Activated gamma-delta T cell treated with Interleukin-2 at 50 U/mL for 16 hours (primary cell): ENCODE data around the gene MED22.
"Not testable (repeated sequence)": the region's sequence is repeated elsewhere in the genome, so short reads cannot be mapped to it uniquely, and the experiment has no call there.

Experiments used
- DNase-seq: peaks from one replicate; pipeline ENCODE4 v3.0.0-alpha.2; 2020

The MED22 gene

DNA sequence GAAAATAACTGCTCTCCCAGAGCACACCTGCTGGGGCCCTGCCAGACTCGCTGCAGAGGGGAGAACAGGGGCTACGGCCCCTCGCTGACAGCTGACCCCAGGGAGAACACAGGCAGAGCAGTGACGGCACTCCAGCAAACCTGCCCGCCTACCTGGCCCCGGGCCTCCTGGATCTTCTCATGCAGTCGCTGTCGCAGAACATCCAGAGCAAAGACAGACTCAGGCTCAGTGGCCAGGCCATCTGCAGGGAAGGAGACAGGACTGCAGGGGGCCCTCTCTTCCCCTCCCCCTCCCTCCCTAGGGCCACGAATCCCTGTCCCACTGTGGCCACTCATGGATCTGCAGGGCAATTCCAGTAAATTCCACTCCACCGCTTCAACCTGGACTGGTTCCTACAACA, 14.4 kb downstream of the MED22 start:
- DNase-seq: no peak

DNA sequence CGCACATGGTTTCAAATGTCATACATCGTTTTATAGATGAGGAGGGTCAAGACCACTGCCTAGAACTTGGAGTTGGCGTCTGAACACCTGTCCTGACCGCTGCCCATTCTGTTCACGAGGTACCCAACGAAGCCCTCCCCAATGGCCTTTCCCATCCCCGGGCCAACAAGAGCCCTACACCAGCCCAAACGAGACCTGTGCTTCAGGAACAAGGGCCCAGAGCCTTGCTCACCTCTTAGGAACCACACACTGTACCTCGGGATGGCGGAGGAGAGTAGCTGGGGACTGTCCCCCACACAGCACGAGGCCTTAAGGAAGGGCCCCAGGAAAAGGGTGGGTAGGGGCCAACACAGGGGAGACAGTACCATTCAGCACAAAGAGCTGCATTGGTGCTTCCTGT, 14.9 kb downstream of the MED22 start:
- DNase-seq: no peak

DNA sequence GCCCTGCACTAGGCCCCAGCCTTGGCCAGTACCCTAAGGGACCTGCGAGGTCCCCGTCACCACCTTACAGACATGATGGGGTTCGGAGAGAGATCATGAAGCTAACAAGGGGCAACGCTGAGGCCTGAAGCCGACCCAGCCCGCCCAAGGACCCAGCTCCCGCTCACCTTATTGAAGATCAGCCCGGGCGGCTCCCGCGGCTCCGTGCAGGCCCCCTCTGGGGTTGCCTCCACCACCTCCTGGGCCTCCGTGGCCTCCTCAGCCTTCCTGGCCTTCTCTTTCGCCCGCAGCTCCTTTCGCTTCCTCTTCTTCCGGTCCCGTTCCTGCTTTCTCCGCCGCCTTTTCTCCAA, 15.6 kb downstream of the MED22 start:
- no peak for DNase-seq

DNA sequence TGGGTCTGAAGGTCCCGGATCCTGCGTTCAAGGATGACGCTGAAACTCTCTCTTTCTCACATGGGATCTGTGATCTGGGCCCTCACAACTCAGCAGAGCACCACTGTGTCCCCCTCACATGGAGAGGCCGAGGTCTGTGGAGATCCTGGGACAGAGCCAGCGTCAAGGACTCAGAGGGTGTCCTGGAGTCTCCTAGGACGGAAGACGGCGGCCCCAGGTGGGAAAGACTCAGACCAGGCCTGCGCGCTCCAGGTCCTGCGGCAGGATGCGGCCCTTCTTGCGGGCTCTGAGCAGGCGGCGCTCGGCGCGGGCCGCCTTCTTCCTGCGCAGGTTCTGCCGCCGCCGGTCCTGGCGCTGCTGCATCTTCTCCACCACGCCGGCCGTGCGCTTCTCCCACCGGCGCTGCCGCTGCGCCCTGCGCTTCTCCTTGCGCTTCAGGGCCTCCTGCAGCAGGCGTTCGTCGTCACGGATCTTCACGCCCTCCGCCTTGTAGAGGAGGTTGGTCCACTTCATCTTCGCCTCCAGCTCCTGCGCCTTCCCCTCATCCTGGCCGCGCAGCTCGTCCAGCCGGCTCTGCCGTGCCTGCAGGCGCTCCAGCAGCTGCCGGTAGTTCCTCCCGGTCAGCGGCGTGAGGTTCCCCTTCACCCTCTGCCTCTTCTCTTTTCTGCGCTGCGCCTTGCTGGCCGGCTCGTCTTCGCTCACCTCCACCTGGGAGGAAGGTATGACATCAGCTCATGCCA, 16.1 kb downstream of the MED22 start:
- no peak for DNase-seq

DNA sequence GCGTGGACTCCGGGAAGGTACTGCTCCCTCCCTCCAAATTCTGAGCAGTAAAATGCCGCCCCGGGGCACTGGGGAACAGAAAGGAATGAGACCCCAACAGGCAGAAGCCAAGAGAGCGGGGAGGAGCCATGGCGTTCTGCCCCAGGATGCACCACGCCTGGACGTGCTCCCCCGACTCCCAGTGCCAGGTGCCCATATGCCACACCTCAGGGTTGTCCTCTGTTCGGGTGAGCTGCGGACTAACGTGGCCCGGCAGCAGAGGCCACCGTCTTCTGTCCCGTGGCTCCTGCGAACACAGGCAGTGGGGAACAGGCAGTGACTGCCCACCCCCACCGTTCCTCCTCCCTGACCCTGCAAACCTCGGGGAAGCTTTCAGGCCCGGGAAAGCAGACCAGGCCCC, 16.7 kb downstream of the MED22 start:
- DNase-seq: no peak

DNA sequence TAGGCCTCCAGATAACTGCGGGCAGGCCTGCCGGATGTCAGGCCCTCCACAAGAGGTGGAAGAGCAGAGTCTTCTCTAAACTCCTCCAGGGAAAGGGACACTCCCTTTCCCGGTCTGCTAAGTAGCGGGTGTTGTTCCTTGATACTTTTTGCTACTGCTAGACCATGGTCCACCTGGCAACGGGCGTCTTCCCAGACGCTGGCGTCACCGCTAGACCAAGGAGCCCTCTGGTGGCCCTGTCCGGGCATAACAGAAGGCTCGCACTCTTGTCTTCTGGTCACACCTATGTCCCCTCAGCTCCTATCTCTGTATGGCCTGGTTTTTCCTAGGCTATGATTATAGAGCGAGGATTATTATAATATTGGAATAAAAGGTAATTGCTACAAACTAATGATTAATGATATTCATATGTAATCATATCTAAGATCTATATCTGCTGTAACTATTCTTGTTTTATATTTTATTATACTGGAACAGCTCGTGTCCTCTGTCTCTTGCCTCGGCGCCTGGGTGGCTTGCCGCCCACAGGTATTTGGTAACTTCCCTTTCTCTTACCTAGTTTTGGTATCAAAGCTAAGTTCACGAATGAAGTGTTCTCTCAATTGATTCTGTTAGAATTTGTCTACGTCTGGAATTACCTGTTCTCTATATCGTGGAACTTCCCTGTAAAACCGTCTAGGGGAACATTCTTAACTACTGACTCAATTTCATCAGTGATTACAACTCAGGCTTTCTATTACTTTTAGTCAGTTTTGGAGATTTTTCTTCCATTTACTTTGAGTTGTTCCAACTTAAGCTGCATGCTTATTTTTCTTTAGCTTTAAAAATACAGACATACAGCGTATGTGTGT, 18.4 kb downstream of the MED22 start:
- DNase-seq: not testable (repeated sequence)

DNA sequence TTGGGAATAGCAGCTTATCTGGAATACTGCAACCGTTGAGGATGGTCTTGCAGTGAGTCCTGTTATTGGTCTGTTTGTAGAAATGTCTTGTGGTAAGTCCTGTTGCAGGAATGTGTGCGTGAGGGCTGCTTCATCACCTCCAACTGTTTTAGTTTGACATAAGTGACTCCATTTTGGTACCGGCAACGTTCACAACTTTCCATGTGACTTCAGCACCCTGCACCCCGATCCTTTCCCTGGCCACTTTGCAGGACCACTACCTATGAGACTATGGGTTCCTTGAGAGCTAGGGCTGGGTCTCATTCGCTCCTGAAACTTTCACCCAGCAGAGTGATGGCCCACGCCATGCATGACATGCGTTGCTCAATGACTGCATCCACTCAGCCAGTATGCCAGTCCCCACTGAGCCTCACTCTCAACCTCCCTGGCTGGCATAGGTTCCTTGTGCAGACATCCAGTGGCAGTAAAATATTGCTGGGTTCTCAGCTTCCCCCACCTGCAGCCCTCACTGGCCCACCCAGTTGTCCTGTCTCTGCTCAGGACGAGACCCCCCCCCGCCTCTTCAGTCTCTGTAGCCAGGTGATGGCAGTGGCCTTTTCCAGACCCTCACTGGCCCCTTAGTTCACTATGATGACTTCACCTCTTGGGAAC, 20.0 kb downstream of the MED22 start:
- no peak for DNase-seq

DNA sequence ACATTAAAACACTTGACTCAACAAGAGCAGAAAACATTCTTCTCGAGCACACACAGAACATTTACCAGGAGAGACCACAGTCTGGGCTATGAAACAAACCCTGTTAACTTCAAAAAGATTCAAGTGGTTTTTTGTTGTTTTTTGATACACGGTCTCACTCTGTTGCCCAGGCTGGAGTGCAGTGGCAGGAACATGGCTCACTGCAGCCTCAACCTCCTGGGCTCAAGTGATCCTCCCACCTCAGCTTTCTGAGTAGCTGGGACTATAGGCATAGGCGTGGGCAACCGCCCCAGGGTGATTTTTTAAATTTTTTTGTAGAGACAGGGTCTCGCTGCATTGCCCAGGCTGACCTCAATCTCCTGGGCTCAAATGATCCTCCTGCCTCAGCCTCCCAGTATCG, 20.9 kb downstream of the MED22 start:
- DNase-seq: not testable (repeated sequence)

DNA sequence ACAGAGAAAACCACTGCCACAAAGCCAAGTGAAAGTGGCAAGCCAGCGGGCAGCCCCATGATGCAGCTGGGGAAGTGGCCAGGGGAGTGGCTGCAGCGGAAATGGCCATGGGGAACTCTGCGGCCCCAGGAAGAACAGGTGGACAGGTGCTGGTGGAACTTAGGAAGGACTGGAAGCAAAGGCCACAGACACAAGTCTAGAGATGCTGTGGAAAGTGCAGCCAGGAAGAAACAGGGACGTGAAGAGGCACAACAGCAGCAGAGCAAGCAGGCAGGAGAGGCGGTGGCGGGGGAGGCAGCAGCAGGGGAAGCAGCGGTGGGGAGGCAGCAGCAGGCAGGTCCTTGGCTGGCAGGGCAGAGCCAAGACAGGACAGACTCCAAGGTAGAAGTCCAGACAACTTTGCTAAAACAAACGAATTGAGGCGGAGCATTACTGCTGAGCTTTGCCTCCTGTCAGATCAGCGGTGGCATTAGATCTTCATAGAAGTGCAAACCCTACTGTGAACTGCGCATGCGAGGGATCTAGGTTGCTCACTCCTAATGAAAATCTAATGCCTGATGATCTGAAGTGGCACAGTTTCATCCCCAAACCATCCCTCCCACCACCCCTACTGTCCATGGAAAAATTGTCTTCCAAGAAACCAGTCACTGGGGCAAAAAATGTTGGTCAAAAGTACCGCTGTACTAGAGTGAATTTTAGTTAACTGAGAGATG, 23.8 kb downstream of the MED22 start:
- DNase-seq: no peak

DNA sequence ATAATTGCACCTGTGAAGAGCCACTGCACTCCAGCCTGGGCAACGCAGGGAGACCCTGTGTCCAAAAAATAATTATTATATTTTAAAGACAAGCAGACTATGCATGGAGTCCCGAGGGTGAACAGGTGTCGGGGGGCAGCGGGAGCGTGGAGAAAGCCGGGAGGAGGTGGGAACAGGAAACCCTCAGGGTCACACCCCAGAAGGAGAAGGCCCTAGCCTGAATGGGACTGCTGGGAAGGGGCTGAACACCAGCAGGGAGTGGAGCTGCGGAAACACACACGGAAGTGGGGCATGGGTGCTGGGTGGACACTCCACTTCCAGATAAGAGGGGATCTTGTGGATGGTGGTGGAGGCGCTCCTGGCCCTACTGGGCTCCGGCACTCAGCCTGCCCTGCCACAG, 24.7 kb downstream of the MED22 start:
- DNase-seq: no peak

DNA sequence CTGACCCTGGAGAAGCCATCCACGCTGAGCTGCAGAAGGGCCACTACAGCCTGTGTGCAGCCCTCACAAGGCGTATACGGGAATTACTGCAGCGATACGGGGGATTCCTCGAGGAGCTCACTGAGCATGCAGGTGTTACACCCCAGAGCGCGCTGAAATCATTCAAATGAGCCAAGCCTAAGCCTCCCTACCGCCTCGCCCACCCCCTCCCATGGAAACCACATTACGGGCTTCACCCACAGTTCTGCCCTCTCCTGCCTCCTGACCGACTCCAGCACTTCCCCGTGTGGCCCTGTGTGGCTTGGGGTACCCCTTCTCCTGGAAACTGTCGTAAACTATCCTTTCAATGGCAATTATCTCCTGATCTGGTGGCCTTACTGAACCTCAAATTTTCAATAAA, 25.2 kb downstream of the MED22 start:
- no peak for DNase-seq

DNA sequence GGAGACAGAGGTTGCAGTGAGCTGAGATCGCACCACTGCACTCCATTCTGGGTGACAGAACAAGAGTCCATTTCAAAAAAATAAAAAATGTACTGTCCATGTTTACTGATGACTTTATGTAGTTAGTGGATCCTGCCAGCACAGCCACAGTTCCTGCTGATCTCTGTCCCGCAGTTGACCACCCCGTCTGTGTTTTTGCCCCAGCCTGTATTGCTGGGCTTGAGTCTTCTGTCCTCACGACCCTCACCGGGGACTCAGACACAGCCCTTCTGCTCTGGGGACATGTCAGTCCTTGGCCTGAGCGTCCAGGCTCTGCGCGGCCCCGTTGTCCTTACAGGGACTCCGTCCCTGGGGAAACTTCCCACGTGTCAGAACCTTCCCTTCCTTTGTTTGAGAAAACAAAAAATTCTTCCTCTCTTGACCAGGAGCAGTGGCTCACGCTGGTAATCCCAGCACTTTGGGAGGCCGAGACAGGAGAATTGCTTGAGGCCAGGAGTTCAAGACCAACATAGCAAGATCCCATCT, 26.5 kb downstream of the MED22 start:
- DNase-seq: no peak

DNA sequence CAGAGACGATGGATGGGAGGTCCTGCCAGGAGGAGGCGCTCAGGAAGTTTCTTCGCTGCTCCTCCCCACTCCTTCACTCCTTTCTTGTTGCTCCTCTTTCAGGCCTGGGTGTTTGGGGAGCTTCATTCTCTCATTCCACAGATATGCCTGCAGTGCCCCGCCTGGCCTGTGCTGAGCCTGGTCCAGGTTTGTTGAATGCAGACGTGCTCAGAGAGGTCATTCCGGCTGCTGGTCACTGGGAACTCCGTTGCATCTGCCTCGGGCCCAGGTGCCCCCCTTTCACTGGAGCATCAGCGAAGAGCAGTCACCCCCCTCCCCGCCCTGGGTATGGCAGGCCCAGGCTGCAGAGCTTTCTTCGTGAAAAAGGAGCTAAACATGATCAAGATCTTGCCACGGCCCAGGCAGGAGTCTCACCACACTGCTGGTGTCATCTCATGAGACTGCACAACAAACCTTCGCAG, 27.5 kb downstream of the MED22 start:
- DNase-seq: no peak

DNA sequence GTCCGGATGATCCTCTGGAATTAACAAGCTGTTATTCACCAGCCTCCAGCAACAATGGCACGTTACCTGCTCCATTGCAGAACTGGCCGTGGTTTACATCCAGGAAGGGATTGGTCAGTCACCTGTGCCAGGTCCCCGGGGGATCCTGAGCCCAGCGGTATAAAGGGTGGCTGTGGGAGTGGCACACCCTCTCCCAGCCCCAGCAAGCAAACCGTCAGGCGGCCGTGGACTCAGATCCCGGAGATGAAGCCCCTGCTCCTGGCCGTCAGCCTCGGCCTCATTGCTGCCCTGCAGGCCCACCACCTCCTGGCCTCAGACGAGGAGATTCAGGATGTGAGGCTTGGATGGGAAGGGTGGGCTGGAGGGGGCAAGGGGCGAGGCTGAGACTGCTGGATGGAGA, 30.4 kb downstream of the MED22 start:
- DNase-seq: not testable (repeated sequence)

DNA sequence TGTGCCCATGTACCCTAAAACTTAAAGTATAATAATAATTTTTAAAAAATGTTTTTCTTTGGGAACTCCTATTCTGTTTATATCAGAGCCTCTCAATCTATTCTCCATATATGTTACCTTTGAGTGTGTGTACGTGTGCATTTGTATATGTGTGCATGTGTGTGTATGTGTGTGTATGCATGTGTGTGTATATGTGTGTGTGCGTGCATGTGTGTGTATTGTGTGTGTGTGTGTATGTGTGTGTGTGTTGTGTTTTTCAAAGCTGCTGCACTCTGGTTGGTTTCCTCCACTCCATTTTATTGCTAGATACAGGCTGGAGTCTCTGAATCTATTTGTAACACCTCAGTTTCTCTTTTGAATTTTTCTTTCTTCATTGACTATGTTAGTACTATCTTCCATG, 31.9 kb downstream of the MED22 start:
- DNase-seq: no peak

DNA sequence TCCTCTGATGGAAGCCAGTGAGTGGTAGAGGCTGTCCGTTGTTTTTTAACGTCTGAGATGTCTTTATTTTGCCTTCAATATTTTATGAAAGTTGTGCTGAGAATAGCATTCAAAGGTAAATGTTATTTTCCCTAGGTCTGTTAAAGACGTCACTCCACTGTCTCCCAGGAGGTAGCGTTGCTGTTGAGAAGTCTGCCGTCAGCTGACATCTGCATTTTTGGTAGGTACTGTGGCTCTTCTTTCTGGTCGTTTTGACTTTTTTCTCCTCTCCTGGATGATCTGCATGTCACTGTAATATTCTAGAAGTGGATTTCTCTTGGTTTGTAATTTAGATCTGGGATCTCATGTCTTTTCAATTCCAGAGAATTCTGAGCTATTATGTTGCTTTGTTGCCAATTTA, 38.3 kb downstream of the MED22 start:
- no peak for DNase-seq

DNA sequence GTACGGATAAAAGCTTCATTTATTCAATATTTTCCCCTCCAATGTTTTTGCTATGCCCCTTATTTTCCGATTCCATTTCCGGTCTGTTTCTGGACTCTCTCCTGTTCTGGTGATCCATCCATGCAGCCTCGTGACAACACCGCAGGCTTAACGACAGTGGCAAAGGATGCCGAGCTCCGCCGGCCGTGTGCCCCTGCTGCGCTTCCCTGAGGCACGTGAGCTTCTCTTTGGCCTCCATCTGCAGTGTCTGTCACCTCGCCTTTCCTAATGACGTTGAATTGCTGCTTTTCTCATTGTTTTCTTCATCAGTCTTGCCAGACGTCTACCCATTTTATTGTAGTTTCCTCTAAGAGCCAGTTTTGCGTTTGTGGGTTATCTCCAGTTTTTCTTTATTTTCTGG, 40.6 kb downstream of the MED22 start:
- no peak for DNase-seq

DNA sequence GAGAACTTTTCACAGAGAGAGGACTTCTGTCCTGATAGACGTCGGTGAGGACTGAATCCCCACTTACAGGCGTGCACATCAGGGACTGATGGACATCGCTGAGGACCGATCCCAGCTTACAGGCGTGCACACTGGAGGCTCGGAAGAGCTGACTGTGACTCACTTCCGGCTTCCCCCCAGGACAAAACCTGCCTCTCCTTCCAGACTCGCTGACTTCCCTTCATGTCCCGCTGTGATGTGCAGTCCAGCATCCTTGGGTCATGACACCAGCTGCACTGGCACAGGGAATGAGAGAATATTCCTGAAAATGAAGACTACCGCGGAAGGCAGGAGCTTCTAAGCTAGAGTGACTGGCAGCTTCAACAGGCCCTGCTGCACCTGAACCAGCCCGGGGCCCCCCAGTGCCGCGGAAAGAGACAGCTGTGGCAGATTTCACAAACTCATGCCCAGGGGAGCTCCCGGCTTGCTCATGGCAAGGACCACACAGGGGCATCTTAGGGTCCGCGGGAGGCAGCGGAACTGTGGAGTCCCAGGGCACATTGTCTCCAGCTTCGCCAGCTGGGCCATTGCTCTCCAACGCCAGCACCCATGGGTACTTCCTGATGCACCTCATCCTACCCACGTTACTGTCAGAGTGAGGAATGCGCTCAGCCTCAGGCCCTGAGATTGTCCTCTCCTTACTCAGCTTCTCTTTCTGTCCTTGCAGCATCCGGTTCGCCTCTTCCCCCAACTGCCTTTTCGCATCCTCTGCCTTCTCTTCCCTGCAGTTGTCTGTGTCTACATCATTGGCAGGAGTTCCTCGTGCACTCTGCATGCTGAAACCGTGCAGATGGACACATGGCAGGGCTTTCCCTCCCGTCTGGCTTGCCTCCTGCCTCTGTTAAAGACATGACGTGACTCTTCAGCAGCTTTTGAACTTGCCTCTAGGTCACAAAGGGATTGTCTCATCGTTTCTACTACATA, 41.4 kb downstream of the MED22 start:
- DNase-seq: no peak

DNA sequence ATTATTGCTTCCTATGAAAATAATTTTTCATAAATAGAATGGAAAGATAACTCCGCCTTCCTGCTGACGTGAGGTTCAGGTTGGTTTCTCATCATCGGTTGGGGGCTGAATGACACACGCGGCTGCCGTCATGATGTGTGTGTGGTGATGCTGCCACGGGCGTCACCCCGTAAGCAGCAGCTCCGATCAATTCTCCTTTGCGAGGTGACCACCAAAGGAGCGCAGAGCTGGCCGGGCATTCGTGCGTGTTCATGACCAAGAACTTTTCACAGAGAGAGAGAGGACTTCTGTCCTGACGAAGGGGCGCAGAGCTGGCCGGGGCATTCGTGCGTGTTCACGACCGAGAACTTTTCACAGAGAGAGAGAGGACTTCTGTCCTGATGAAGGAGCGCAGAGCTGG, 42.2 kb downstream of the MED22 start:
- DNase-seq: no peak

DNA sequence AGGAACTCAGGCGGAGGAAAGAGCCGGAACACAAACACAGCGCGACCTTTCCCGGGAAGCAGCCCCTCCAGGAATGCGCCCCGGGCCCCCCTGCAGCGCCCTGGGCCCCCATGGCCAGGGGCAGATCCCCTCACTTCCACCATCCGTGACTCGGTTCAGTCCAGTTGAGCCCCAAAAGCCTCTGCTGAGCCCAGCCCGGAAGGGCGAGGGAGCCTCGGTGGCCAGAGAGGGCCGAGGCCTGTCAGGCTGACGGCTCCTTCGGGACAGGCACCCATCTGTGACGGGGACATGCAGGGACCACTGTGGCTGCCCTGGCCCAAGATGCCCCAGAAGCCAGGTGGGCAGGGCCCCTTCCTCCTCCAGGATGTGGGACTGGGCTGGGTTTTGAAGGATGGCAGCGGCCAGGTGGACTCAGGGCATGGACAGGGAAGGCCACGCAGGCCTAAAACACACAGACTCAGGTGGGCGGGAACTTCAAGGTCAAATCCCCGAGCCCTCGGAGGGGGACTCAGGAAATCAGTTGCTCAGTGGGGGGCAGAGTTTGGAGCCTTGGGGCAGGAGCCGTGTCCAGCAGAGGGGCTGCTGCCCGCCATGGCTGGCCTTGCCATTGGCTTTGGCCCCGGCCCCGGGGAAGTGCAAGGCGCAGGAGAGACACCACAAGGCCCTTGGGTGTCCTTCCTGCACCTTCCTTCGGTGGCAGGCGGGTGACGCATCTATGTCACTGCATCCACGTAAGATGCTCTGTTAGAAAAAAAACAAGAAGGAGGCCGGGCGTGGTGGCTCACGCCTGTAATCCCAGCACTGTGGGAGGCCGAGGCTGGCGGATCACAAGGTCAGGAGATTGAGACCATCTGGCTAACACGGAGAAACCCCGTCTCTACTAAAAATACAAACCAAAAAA, 43.2 kb downstream of the MED22 start:
- no peak for DNase-seq

DNA sequence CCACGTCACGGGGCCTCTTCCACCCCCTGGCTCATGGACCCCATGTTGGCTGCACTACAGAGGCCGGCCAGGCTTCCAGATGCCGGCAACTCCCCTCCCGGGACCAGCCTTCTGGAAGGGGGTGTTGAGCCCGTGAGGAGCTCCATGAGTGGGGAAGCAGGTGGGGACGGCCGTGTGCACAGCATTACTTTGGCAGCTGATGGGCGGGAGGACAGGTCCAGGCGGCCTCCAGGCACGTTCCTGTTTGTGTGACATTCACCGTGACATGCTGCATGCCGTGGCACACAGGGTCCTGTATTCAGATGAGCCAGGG, 43.8 kb downstream of the MED22 start:
- DNase-seq: no peak
